Measurements from ENCODE around the gene LYPD1. TPM values are rescaled to one million over a fixed set of nuclear protein-coding genes. Genes with fewer than 3 reads are reported as not detected.

The LYPD1 gene
- polyA plus RNA-seq, 1 experiment: 9.2 TPM

- no peak for TF ChIP-seq CTCF (IDR thresholded peaks at IDR 0.05; ENCODE audit: insufficient read depth, low read depth, low read length)
- H3K36me3 ChIP-seq (ENCODE audit: control insufficient read depth, insufficient read depth, low read length): no peaks in the 10 kb centered on the region
- CTCF ChIA-PET: no interaction called here
- DNase-seq (ENCODE audit: low read depth): no peak
- no peaks in the 10 kb centered on the region for H3K27me3 ChIP-seq (ENCODE audit: control insufficient read depth, insufficient read depth, low read length)
- no peak overlapping the region for H3K4me3 ChIP-seq (ENCODE audit: low read depth, low read length)
- POLR2A ChIA-PET: no interaction called here
Measured at GRCh38 chr2:132618734-132619133, 51.3 kb downstream of the LYPD1 start.

- H3K4me3 ChIP-seq (ENCODE audit: low read depth, low read length): no peak overlapping the region
- POLR2A ChIA-PET: no interaction called here
- H3K36me3 ChIP-seq (ENCODE audit: control insufficient read depth, insufficient read depth, low read length): no peaks in the 10 kb centered on the region
- no peak for TF ChIP-seq CTCF (IDR thresholded peaks at IDR 0.05; ENCODE audit: insufficient read depth, low read depth, low read length)
- CTCF ChIA-PET: no interaction called here
- DNase-seq (ENCODE audit: low read depth): no peak
- H3K27me3 ChIP-seq (ENCODE audit: control insufficient read depth, insufficient read depth, low read length): no peaks in the 10 kb centered on the region
Measured at GRCh38 chr2:132617989-132618388, 52.0 kb downstream of the LYPD1 start.

DNA sequence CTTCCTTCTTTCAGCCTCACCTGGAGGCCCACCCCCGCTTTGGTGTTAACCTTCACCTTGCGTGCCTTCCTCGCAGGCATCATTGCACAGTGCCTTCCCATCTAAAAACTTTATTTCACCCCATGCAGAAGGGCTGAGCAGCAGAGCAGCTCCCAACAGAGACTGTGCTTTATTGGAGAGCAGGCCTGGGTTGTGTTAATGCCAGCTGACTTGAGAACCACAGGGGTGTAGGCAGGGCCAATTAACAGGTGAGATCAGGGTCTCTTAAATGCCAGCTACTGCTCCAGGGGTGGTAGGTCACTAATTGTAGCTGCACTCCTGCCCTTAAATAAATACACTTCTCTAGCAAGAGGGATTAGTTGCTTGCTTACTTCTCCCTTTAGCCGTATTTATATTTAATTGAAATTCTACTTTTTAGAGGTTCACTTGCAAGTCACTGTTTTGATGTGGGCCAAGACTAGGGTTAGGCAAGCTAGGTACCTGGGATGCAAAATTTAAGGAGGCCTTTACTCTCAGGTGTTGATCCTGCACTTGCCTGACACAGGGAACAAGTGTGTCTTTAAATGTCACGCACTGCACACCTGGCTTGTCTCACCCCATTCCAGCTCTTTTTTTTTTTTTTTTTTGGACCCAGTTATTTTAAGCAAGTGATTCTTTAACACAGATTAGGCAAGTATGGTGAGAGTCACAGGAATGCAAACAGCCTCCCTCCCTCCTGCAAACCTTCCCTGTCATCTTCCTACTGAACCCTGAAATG lies 54.5 kb downstream of the LYPD1 start:
- Histone ChIP-seq H3K27me3 (ENCODE audit: control insufficient read depth, insufficient read depth, low read length) (no peaks in the 10 kb centered on the region), H3K4me3 (ENCODE audit: low read depth, low read length) (no peak overlapping the region), H3K36me3 (ENCODE audit: control insufficient read depth, insufficient read depth, low read length) (no peaks in the 10 kb centered on the region)
- ChIA-PET CTCF (no interaction called here), POLR2A (no interaction called here)
- no peak for TF ChIP-seq CTCF (IDR thresholded peaks at IDR 0.05; ENCODE audit: insufficient read depth, low read depth, low read length)
- DNase-seq (ENCODE audit: low read depth): no peak

GRCh38 chr2:132611719-132612118 lies 58.3 kb downstream of the LYPD1 start:
- H3K27me3 ChIP-seq (ENCODE audit: control insufficient read depth, insufficient read depth, low read length): no peaks in the 10 kb centered on the region
- H3K36me3 ChIP-seq (ENCODE audit: control insufficient read depth, insufficient read depth, low read length): no peaks in the 10 kb centered on the region
- TF ChIP-seq CTCF (IDR thresholded peaks at IDR 0.05; ENCODE audit: insufficient read depth, low read depth, low read length): no peak
- CTCF ChIA-PET: interaction anchor here (1.1 kb wide), 1 partner anchor 189 kb away, joined by 3 read pairs; no protein-coding TSS in a partner anchor
- POLR2A ChIA-PET: no interaction called here
- DNase-seq (ENCODE audit: low read depth): no peak
- no peak overlapping the region for H3K4me3 ChIP-seq (ENCODE audit: low read depth, low read length)

DNA sequence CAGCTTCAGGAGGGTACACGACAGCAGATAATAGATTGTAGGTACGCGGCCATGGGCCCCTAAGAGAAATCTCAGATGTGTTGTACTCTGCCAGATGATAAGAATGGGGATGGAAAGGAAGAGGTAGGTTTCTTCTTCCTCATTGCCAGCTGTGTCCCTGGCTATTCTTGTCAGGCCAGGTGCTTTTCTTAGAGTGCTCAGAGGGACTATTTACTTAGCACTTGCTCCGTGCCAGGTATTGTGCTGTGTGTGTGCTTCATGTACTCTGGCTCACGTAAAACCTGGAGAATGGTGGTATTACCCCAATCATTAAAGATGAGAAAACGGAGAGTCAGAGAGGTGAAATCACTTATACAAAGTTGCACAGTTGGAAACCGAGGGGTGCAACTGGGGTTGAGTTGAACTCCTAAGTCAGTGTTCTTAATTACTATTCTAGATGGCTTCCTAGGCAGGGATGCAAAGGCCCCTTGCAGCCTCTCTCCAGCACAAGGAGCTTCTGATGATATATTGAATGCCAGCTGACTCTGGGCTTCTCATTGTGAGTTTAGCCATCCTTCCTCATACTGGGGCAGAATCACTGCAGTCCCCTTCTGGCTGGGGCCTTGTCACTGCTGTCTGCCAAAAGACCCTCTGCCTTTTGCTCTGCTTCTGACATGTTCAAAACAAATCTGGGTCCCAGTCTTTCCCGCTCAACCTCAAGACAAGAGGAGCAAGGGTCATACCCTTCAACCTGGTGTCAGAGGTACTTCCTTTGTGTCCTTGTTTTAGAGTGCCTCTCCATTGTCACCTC lies 60.7 kb downstream of the LYPD1 start:
- H3K4me3 ChIP-seq (ENCODE audit: low read depth, low read length): no peak overlapping the region
- no peak for TF ChIP-seq CTCF (IDR thresholded peaks at IDR 0.05; ENCODE audit: insufficient read depth, low read depth, low read length)
- H3K27me3 ChIP-seq (ENCODE audit: control insufficient read depth, insufficient read depth, low read length): no peaks in the 10 kb centered on the region
- ChIA-PET POLR2A (no interaction called here), CTCF (no interaction called here)
- DNase-seq (ENCODE audit: low read depth): no peak
- no peaks in the 10 kb centered on the region for H3K36me3 ChIP-seq (ENCODE audit: control insufficient read depth, insufficient read depth, low read length)
